Stimulated activated CD8-positive, alpha-beta memory T cell treated with anti-CD3 and anti-CD28 coated beads, Interleukin-15, amount 100 ng/mL, for 24 hours (primary cell): Measurements from ENCODE around the gene PHACTR3.

ENCODE experiments used
- DNase-seq: peaks from one replicate; pipeline ENCODE4 v3.0.0-alpha.2; 2020; ENCODE audit warnings: low read depth

PHACTR3 gene

GRCh38 chr20:59646487-59646886 lies 42.1 kb downstream of the PHACTR3 start:
- no peak for DNase-seq

GRCh38 chr20:59647271-59647670 lies 42.9 kb downstream of the PHACTR3 start:
- DNase-seq, result no peak

- no peak for DNase-seq
Measured at GRCh38 chr20:59648466-59649070, 44.2 kb downstream of the PHACTR3 start.

- DNase-seq, result no peak
Measured at GRCh38 chr20:59650418-59650817, 46.1 kb downstream of the PHACTR3 start.

- DNase-seq, result no peak
Measured at GRCh38 chr20:59652381-59652780, 48.0 kb downstream of the PHACTR3 start.

- no peak for DNase-seq
Measured at GRCh38 chr20:59656417-59656816, 52.1 kb downstream of the PHACTR3 start.

- no peak for DNase-seq
Measured at GRCh38 chr20:59657459-59658046, 53.2 kb downstream of the PHACTR3 start.

GRCh38 chr20:59660471-59660870 lies 56.1 kb downstream of the PHACTR3 start:
- no peak for DNase-seq

- no peak for DNase-seq
Measured at GRCh38 chr20:59661153-59661552, 56.8 kb downstream of the PHACTR3 start.

- DNase-seq, result no peak
Measured at GRCh38 chr20:59661621-59662020, 57.3 kb downstream of the PHACTR3 start.

GRCh38 chr20:59662161-59662560 lies 57.8 kb downstream of the PHACTR3 start:
- no peak for DNase-seq

- no peak for DNase-seq
Measured at GRCh38 chr20:59662856-59663512, 58.6 kb downstream of the PHACTR3 start.

- no peak for DNase-seq
Measured at GRCh38 chr20:59663513-59664060, 59.2 kb downstream of the PHACTR3 start.

GRCh38 chr20:59664421-59664941 lies 60.1 kb downstream of the PHACTR3 start:
- DNase-seq, result no peak

- no peak for DNase-seq
Measured at GRCh38 chr20:59665656-59666555, 61.6 kb downstream of the PHACTR3 start.

- no peak for DNase-seq
Measured at GRCh38 chr20:59666586-59666985, 62.2 kb downstream of the PHACTR3 start.

- no peak for DNase-seq
Measured at GRCh38 chr20:59667131-59667530, 62.8 kb downstream of the PHACTR3 start.

- DNase-seq, result no peak
Measured at GRCh38 chr20:59667981-59668515, 63.7 kb downstream of the PHACTR3 start.

GRCh38 chr20:59668926-59669850 lies 64.8 kb downstream of the PHACTR3 start:
- no peak for DNase-seq

- DNase-seq, result no peak
Measured at GRCh38 chr20:59670786-59671492, 66.6 kb downstream of the PHACTR3 start.
